ENCODE results near the gene SKIDA1. TPM values are rescaled to one million over a fixed set of nuclear protein-coding genes. Genes with fewer than 3 reads are reported as not detected.

The SKIDA1 gene
- total RNA-seq, 1 donor from 2014 or later, result 3.6 TPM

- DNase-seq (ENCODE audit: low spot score), result no peak
Measured at GRCh38 chr10:21529032-21529910, 3.8 kb upstream of the SKIDA1 start.

- DNase-seq (ENCODE audit: low spot score), result no peak
Measured at GRCh38 chr10:21528236-21529031, 3.0 kb upstream of the SKIDA1 start.

- DNase-seq (ENCODE audit: low spot score), result no peak
Measured at GRCh38 chr10:21527598-21528235, 2.2 kb upstream of the SKIDA1 start.

DNA sequence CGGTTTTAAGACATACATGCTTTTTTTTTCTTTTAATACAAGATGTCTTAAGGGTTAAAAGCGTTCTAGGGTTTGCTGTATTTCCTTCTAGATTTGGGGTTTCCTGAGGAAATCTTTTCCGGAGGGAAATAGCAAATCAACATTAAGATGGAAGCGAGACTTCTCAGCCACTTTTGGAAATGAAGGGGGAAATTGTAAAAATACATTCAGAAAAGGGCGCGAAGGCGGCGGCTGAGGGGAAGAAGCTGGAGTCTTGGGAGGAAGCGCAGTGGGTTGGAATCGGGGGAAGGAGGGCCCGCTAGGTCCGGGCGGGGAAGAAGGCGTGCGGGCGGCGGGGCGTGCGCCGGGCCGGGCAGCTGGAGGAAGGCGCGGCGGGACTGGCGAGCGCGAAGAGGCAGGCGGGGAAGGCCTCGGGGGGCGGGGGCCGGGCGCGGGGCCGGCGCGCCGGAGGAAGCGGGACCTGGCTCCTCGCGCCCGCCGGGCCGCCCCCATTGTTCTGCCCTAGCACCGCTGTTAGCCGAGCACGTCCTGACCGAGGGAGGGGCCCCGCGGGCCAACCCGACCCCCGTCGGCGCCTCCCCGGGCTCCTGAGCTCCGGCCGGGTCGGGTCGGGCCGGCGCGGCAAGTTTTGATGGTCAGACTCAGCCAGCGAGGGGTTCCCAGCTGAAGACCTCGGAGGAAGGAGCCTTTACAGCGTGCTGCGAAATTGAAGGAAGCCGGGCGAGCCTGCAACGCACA lies 1.5 kb upstream of the SKIDA1 start:
- DNase-seq (ENCODE audit: low spot score), result peak; percentile 71

GRCh38 chr10:21526188-21526859 lies 842 bp upstream of the SKIDA1 start:
- DNase-seq (ENCODE audit: low spot score), result peak; percentile 92

DNA sequence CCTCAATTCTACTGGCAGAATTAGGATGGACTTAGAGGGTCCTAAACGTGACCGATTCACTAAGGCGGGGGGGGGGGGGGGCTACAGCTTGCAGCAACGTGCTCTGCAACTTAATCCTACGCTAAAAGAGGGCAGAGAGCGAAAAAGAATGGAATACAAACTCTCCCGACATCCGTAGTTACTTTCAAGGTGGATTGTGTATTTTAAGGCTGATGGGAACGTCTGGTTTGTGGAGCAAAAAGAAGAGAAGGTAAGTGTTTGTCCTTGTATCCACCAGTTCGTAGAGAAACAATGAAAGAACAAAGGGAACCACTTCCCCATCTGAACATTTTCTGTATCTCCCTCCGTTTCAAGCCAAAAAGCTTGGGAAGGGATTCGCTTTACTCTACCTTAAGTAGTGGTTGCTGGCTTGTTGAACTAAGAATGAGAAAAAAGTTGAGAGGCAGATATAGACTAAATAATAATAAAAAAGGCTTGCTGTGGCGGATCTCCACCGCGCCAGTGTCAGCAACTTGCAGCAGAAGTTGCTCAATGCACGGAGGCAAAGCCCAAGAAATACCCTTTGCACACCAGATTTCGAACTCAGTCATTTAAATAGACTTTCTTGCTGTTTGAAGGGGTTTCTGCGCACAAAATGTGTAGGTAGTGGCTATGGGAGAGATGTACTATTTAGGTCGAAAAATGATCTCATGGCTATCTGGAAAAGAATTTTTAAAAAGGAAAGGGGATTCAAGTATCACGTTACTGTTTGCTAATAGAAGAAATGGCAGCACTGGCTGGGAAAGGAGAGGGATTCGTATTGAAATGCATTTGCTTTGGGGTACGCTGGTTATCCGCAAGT lies 736 bp downstream of the SKIDA1 start:
- no peak for DNase-seq (ENCODE audit: low spot score)

GRCh38 chr10:21524131-21524525 lies 1.4 kb downstream of the SKIDA1 start:
- no peak for DNase-seq (ENCODE audit: low spot score)

GRCh38 chr10:21523557-21524008 lies 1.9 kb downstream of the SKIDA1 start:
- DNase-seq (ENCODE audit: low spot score), result no peak

DNA sequence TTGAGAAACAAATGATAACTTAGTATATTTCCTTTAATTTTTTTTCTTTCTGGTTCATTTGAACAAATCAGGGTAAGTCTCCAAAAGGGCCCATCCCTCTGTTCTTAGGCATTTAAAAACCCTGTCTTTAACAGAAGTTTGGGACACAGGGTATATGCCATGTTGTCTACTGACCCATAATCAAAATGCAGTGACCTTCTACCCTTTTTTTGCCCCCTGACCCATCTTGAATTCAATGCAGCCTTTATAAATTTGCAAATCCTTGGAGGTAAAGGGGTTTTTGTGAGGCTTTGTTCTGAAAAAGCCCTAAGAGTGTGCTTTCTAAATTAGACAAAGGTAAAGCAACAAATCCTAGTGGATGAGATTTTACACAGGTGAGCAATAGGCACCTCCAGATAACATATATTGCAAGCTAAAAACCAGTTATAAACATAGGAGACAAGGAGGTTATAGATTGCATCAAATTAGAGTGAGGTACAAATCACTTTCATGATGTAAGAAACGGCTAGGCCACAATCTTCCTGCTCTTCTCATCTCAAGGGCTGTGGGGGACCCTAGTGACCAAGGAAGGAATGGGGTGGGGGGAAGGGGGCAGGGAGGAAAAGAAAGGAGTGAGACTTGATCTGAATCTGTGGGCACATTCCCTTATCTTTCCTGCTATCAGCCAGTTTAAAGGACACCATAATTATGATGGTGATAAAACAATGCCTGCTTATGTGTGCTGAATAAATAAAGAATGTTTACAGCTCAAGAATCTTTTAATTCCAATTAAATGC lies 2.7 kb downstream of the SKIDA1 start:
- DNase-seq (ENCODE audit: low spot score), result no peak

DNA sequence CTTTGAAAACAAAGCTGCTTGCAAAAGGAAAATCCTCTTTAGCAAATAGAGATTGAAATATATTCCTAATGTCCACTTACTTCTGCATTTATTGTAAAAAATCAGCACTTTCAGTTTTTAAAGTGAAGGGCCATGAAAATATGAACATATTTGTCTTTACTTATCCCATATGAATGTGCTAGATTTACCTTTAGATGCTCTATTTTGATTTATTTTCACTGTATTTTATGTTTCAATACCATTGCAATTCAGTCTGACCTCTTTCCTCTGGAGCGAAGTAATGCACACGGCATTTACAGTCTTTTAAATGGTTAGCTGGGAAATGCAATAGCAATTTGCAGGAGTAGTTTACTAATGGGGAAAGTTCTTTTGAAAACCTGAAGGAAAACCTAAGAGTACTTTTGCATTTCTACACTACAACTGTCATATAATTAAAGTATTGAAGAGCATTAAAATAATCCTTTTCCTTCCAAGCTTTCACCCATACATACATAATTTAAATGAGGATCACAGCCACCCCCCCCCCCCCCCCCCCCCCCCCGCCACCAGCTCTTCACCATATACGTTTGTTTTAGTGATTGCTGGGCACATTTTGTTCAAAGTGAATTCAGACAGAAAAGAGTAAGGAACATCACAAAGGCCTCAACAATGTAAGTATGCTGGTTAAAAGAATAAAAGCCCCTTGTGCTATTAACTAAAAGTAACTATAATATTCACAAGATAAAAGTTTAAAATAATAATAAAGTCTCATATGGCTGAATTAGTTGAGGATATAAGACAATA lies 3.5 kb downstream of the SKIDA1 start:
- no peak for DNase-seq (ENCODE audit: low spot score)

DNA sequence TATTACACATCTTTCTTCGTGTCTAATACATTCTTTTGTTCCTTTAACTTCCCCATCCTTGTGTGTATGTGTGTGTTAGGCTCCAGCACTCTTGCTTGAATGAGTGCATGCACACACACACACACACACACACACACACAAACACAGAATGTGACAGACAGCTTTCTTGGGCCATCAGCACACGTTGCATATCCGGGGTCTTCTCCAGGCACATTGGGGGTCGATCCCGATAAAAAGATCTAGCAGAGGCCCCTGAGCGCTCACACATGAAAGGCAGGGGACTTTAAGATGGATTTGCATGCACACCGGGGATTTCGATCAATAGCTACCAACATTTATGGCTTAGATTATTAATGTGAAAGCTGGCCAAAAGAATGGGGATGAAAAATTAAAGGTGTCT lies 4.5 kb downstream of the SKIDA1 start:
- no peak for DNase-seq (ENCODE audit: low spot score)

- DNase-seq (ENCODE audit: low spot score), result no peak
Measured at GRCh38 chr10:21520509-21520908, 5.0 kb downstream of the SKIDA1 start.

DNA sequence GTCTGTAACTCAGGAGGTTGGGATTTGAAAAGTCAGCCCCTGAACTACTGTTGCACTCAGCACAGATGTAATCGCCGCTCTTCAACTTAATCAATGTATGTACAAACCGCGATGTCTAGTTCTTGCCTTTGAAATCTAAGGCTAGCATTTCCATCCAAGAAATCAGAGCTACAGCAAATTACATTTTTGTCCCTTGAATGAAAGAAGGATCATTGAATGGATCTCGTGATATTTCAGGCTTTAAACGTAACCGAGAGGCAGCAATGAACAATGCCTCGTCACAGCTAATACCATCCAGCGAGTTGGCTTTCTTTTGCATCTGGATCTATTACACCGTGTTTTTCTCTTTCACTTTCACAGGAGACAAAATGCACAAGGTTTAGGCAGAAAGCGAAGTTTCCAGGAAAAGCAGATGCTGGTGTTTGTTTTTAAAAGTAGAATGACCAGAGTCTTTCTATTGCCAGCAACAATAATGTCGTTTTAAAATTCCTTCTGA lies 5.5 kb downstream of the SKIDA1 start:
- no peak for DNase-seq (ENCODE audit: low spot score)

DNA sequence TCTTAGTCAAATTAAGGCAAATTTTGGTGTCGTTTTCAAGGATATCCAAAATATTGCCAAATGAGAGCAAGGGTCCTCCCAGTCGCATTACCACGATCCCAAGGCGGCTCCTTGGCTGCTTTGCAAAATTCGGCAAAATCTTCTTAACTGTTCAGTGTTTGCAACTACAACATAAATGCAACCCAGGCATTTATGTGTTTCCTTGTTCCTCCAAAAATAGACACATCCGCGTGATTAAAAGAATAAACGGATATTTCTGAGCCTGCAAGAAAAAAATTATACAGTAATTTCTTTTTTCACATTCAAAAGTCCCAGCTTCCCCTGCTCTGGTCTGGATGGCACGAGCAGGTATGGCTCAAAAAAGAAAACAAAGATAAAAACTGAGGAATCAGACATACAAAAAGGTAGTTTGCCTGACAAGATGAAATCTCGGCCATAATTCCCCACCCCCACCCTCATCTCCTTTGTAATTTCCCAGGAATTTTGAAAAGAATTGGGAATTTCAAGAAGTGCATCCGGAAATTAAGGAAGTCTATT lies 6.0 kb downstream of the SKIDA1 start:
- DNase-seq (ENCODE audit: low spot score), result no peak

- DNase-seq (ENCODE audit: low spot score), result no peak
Measured at GRCh38 chr10:21518641-21519396, 6.7 kb downstream of the SKIDA1 start.

GRCh38 chr10:21518149-21518640 lies 7.3 kb downstream of the SKIDA1 start:
- no peak for DNase-seq (ENCODE audit: low spot score)
